ENCODE data around the gene KMT2C. TPM values are rescaled to one million over a fixed set of nuclear protein-coding genes. Genes with fewer than 3 reads are reported as not detected.

KMT2C gene
- total RNA-seq, 2 donors from 2014 or later, result 78.4 to 81.1 TPM

DNA sequence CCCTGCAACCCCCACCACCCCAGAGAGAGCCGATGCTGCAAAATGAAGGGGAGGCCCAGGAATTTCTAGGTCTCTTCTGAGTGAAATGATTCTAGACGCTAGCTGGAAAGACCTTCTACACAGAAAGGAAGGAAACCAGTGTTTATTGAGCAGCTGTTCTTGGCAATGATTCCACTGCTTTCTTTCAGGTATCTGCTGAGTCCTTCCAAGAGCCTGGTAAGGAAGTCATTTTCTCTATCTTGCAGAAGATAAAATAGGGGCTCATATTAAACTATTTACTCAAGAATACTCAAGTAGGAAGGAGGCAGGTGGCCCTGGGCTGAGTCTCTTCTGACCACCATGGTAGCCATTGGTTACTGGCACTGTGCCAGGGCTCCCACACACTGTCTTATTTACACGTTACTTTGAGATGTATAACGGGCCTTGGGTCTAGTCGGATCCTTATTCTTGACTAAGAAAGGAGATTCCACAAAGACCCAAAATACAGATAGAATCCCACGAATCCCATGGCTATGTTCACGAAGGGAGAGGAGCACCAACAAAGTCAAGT, 298.3 kb downstream of the KMT2C start:
- DNase-seq (no peak), ATAC-seq (no peak)
- intact Hi-C loops (cut with DNase I, micrococcal nuclease), result no loop called here

DNA sequence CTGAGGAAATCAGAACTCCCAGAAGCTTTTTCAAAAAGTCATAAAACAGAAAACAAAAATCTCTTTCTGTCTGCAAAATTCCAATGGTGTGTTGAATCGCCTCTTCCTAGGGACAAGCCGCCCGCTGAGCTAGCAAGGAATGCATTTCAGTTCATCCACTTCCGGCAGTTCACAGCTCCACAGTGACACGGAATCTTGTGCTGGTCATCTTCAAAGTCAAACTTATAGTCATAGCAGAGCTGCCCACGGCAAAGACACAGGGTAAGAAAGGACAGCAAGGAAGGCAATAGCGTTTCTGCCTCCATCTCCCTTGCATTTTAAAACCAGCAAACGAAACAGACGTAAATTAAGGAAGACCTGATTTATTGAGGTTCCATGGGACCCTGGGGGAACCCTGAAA, 299.1 kb downstream of the KMT2C start:
- DNase-seq, result no peak
- ATAC-seq, result no peak
- intact Hi-C loops (cut with DNase I, micrococcal nuclease), result no loop called here

DNA sequence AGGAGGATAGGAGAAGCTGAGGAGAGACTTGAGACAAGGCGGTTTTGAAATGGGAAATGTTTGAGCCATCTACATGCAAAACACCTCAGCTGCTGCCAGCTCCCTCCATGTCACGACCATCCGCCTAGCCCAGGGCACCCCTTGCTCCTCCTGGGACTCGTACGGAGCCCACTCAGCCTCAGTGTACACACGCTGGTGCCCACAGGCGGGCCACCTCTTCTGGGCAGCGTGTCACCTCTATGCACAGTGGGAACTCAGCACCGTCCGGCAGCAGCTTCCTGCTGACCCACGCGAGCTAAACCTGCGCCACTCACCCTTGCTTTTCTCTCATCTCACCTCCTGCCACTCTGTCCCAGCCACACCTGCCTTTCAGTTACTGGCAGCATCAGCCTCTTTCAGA, 302.0 kb downstream of the KMT2C start:
- intact Hi-C loops (cut with DNase I, micrococcal nuclease), result no loop called here
- DNase-seq (no peak), ATAC-seq (peak; percentile 10)

DNA sequence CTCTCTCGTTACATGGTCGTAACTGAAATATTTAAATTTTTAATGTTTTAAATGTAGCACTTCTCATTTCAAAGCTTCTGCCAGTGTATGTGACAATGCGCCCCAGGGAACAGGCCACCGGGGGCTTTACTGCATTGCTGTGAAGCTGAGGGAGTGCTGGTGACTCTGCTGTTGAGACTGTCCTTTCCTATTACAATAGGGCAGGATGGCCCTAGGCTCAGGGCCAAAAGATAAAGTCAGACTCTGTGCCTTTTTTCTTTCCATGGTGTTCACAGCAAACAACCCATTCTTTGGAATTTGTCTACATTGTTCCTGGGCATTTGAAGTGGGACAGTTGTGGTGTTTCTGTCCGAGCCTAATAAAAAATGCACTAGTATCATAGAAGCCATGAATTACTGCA, 303.0 kb downstream of the KMT2C start:
- intact Hi-C loops (cut with DNase I, micrococcal nuclease), result no loop called here
- DNase-seq (no peak), ATAC-seq (no peak)

- intact Hi-C loops (cut with DNase I, micrococcal nuclease), result no loop called here
- DNase-seq (no peak), ATAC-seq (no peak)
Measured at GRCh38 chr7:152131981-152132494, 303.8 kb downstream of the KMT2C start.

DNA sequence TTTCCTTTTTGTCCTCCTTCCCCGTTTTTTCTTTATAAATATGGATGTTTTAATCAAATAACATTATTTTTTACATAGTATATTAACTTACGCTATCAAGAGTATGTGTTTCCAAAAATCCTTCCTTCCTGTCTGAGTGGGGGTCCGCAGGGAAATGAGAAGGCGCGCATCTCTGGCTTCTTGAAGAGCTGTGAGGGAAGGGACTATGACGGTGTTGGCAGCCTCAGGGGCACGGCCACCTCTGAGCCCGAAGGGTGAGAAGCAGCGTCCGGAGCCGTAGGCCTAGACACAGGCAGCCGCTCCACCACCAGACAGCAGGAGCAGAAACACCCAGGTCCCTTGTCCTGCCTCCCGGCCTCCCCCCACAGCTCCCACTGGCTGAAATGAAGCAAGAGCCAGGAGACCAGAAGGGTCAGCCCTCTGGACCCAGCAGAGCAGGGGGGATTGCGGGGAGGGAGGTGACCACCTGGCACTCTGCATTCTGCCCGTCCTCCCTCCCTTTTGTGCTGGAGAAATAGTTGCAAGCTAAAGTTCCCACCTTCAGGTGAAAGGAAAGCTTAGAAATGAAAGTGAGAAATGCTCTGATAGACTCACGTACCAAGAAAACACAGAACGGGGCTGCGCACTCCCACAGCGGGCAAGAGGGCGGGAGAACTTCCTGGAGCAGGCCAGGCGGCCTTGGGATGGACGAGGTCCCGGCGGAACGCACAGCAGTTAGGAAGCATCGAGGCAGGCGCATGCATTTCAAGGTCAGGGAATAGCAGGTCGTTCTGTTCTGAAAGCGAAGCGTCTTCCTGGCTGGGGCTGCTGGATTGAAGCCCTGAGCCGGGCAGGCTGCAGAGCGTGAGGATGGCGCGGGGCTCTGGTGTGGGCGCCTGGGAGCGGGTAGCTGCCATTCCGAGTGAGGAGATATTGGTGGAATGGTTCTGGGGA, 304.9 kb downstream of the KMT2C start:
- intact Hi-C loops (cut with DNase I, micrococcal nuclease), result no loop called here
- DNase-seq (no peak), ATAC-seq (no peak)

DNA sequence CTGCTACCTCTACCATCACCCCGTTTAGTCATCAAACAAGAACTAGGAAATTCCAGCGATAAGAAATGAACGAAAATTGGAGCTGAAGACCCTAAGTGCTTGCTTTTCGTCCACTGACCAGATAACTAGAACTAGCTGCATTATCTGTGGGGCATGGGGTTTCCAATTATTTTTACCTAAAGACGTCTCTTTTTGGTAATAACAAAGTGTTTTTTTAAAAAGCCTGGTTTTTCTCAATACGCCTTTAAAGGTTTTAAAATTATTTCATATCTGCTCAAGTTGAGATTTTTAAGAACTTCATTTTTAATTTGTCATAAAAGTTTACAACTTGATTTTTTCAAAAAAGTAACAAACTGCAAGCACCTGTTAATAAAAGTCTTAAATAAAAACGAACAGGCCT, 306.1 kb downstream of the KMT2C start:
- ATAC-seq (no peak), DNase-seq (no peak)
- intact Hi-C loops (cut with DNase I, micrococcal nuclease), result no loop called here

DNA sequence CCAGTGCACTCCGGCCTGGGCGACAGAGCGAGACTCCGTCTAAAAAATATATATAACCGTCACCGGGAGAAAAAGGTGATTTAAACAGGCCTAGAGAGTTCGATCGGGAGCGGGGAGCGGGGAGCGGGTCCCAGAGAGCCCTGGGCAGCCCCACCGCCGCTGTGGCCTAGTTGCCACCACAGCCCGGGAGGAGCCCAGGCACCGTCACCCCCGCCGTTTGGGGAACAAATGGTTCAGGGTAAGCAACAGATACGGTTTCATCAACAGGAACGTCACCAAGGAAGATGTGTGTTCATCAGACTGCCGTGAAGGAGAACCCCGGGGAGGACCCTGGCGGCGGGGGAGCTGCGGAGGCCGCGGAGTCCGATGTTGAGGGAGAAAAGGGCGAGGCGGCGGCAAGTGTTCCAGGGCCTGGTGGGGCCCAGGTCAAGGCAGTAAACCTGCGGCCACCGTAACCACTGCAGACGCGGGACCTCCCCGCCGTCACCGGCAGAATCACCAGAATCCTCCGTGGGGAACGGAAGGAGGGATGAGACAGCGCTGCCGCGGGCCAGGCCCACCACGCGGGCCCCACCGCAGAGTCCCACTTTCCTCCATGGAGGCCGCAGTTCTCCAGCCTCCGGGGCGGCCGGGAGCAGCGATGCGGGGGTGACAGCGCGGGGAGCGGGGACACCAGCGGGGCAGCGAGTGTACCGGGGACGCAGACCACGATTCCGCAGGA, 306.9 kb downstream of the KMT2C start:
- ATAC-seq (no peak), DNase-seq (no peak)
- intact Hi-C loops (cut with DNase I, micrococcal nuclease), result no loop called here

- ATAC-seq (no peak), DNase-seq (no peak)
- intact Hi-C loops (cut with DNase I, micrococcal nuclease), result no loop called here
Measured at GRCh38 chr7:152128252-152128651, 307.6 kb downstream of the KMT2C start.

GRCh38 chr7:152127229-152127628, 308.6 kb downstream of the KMT2C start:
- ATAC-seq (no peak), DNase-seq (no peak)
- intact Hi-C loops (cut with DNase I, micrococcal nuclease), result no loop called here

GRCh38 chr7:152126741-152127140, 309.1 kb downstream of the KMT2C start:
- intact Hi-C loops (cut with DNase I, micrococcal nuclease), result no loop called here
- ATAC-seq (no peak), DNase-seq (no peak)

GRCh38 chr7:152122540-152122939, 313.3 kb downstream of the KMT2C start:
- DNase-seq (no peak), ATAC-seq (no peak)
- intact Hi-C loops (cut with DNase I, micrococcal nuclease), result no loop called here

DNA sequence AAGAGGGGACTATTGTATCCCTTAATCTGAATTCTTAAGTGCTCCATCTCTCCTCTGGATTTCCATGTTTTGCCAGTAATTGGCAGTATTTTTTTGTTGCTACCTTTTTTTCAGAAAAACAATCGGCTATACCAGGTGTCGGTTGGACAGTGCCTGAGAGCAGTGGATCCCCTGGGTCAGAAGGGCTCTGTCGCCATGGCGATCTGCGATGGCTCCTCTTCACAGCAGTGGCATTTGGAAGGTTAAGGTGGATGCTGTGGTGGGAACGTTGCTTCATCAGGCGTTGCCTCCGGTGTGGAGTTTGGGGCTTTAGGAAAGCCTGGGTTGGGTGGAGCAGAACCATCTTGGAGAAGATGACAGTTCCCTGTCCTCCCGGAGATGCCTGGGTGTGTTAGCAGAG, 314.4 kb downstream of the KMT2C start:
- ATAC-seq (no peak), DNase-seq (no peak)
- intact Hi-C loops (cut with DNase I, micrococcal nuclease), result no loop called here

DNA sequence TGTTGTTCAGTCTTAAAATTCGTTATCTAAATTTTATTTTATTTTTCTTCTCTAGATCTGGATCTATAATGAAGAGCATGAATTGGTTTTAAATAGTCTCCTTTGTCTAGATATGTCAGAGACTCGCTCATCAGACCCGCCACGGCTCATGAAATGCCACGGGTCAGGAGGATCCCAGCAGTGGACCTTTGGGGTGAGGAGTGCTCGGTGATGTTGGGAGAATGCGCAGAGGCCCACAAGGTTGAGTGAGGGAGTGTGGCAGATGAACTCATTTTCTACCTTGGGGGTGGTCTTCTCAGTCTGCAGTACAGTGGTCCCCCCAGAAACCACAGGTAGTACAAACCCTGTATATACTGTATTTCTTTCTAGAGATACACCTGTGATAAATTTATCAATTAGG, 315.0 kb downstream of the KMT2C start:
- intact Hi-C loops (cut with DNase I, micrococcal nuclease), result no loop called here
- DNase-seq (no peak), ATAC-seq (no peak)

DNA sequence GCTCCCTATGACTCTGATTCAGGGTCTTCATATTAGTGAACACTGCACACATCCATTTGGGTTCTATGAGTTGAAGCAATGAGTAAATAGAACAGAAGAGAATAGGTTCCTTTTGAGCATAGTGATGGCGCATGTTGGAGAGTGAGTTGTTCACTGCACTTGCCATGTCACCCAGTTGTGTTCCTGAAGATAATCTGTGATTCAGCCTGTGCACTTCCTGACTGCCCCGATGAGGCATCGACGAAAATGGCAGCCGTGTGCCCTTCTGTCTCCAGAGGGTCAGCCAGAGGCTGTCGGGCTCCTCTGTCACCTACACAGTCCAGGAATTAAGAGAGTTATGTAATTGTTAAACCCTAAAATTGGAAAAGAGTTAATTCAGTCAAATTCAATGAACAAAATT, 315.6 kb downstream of the KMT2C start:
- DNase-seq (no peak), ATAC-seq (no peak)
- intact Hi-C loops (cut with DNase I, micrococcal nuclease), result no loop called here

DNA sequence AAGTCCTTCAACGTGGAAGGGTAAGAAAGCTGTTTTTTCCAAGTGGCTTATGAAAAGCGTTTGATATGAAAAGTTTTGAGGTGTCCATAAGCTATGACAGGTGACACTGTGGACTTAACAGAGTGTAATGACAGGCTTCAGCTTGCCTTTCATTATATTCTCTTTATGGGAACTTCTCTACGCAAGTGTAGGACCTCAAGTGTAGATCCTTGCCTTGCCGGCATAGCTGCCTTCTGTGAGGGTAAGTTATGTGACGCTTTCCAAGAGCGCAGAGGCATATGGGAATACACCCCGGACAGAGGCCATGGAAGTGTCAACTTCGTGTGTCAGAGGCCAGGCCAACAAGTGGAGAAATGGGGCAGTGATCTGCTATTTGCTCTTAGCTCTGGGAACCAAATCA, 318.4 kb downstream of the KMT2C start:
- DNase-seq (no peak), ATAC-seq (no peak)
- intact Hi-C loops (cut with DNase I, micrococcal nuclease), result no loop called here

- ATAC-seq (peak; percentile 75), DNase-seq (peak in 1 of 2 donors; percentile 29)
- intact Hi-C loops (cut with DNase I, micrococcal nuclease), result no loop called here
Measured at GRCh38 chr7:152115021-152115718, 320.6 kb downstream of the KMT2C start.

DNA sequence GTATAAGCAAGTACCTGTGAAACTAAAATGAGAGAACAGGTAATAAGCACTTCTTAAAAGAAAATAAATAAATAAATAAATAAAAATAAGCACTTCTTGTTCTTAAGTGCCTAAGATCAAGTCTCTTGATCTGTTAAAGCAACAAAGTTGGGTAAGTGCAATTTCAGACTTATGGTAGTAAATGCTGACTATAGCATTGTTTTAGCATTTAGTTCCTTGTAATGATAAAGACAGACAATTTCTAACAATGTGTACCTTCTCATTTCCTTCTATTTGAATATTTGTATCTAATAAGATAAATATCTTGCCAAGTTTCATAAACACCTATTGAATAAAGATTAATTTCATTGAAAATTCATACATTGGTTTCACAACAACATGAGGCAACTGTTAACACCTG, 323.0 kb downstream of the KMT2C start:
- ATAC-seq, result no peak
- DNase-seq, result no peak
- intact Hi-C loops (cut with DNase I, micrococcal nuclease), result no loop called here

GRCh38 chr7:152108359-152108758, 327.4 kb downstream of the KMT2C start:
- ATAC-seq (no peak), DNase-seq (no peak)
- intact Hi-C loops (cut with DNase I, micrococcal nuclease), result no loop called here
